GM21576 (cell line): ENCODE results near the gene LCP2.
"Not testable (repeated sequence)": the region's sequence is repeated elsewhere in the genome, so short reads cannot be mapped to it uniquely, and the experiment has no call there.

Source experiments
- ATAC-seq: cut with Tn5 transposase; IDR thresholded peaks from one replicate; pipeline ENCODE4 v1.9.1; 2021; ENCODE audit warnings: mild to moderate bottlenecking, moderate library complexity; ENCODE audit not compliant: unreplicated experiment

The LCP2 gene

DNA sequence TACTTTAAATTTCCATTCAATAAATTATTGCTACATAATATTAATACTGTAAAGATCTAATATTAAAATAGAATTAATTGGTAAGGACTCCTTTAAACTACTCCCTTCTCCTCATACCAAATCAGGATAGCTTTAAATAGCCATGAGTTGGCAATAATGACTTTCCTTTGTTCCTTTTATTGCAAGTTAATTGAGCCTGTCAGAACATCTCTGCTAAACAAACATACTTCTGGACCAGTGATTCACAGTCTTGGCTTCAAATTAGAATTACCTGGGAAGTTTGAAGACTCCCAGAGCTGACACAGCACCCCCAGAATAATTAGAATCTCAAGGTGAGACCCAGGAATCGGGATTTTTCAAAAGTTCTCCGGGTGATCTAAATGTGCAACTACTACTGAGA lies 46.1 kb downstream of the LCP2 start:
- no peak for ATAC-seq

DNA sequence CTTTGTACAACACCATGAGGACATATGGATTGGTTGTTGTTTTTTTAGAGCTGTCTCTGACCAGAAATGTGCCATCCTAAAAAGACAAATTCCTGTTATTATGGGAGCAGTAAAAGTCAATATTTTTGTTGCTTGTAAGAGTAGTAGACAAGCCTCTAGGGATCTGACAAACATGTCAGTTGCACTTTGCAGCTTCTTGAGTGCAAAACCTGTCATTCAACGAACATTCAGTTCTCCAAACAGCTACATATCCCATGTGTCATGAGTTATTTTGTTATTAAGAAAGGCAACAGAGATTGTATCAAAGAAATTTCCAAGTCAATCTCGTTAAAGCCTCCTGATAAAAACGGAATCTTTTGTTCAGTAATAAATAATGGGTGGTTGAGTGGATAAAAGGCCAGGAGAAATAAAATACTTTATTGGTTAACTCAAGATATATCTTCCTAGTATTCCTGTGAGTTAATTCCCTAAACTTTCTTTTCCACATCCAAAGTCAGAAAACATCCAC lies 46.7 kb downstream of the LCP2 start:
- ATAC-seq: no peak

DNA sequence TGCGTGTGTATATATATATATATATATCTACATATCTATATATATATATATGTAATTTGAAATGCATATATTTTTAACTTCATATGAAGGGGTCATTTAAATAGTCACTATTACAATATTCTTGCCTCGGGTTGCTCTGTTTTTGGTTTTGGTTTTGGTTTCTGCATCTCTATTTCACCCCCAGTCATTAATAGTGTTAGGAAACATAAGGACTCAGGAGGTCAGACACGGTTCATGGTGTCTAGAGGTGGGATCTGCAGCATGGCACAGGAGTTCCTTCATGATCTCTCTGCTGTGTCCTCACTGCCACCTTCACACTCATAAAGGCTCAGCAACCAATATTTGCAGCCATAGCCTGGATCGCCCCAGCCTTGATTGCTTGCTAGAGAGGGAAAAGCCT lies 48.2 kb downstream of the LCP2 start:
- no peak for ATAC-seq

DNA sequence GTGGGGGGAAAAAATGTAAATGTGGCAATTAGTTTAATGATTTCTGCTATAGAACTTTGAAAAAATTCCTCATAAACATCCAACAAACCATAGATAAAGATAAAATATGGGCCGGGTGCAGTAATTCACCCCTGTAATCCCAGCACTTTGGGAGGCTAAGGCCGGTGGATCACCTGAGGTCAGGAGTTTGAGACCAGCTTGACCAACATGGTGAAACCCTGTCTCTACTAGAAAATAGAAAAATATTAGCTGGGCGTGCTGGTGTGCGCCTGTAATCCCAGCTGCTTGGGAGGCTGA lies 48.7 kb downstream of the LCP2 start:
- ATAC-seq: not testable (repeated sequence)

DNA sequence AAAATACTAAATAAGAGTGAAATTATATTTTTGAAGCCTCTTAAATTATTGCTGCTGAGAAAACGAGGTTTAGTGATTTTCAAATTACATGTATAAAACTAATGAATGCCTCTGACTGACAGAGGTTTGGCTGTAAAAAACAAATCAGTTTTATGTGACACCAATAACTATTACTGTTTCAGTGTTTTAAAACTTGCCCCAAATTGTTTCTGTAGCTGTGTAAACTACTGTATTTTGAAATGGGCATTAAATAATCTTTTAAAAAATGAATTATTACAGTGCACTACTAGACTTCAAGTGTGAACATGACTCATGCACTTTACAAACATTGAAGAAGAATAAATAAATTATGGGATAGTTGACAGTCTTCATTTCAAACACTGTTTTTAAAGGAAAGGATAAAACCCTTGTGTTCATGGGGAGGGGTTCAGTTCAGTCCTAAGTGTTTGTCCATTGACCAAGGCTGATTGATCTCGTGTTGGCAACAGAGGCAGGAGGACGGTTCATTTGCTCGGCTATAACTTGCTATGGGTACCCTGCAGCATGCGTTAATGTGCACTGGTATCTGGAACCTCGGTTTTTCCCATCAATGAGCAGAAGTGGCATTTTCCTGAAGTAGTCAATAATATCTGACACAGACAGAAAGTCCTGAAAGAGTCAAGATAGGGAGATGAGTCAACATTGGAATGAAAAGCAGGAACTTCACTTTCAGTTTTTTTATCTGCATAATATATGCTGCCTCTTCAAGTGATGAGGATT lies 49.2 kb downstream of the LCP2 start:
- no peak for ATAC-seq

DNA sequence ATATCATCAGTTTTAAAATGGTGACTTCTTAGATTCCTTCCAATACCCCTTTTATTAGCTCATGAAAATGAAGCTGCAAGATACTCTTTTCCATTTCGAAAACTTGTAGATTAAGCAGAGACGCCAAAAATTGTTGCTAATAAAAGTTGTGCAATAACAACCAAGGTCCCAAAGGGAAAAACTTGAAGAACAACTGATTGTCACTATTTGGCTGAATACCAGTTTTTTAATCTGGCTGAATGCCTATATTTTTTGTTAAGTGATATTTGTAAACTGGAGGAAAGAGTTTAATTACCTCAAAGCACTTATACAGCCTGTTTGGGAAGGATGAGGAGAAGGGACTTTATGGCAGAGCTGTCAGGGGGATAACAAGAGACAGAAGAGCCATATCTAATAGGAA lies 50.2 kb downstream of the LCP2 start:
- no peak for ATAC-seq

DNA sequence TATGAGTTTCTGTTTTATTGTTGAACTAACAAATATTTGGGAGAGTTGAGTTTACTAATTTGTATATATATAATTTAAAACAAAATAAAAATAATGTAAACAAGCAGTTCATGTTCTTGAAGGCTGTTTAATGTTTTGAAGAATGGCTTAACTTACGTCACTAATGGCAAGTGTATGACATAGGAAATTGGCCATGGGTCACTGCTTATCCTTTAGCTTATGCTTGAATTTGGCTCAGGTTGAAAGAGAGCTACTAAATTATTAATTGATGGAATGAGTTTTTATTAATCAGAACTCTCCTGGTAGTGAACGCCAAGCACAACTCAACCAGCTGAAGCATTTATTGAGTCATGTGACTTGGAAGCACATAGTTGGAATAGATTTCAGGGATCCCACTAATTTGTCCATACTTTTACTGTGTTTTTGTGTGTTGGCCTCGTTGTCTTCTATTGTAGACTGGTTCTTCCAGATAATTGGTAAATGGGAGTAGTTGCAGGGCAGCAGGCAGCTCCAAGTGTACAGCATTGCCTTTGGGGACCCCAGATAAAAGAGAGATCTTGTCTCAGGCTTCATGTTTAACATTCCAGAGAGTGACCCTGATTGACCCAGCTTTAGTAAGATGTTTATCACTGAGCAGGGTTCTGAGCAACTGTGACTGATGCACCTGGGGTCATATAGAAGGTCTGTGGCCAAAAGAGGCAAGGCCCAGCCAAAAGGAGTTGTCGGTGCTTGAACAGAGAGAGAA lies 51.3 kb downstream of the LCP2 start:
- ATAC-seq: no peak

DNA sequence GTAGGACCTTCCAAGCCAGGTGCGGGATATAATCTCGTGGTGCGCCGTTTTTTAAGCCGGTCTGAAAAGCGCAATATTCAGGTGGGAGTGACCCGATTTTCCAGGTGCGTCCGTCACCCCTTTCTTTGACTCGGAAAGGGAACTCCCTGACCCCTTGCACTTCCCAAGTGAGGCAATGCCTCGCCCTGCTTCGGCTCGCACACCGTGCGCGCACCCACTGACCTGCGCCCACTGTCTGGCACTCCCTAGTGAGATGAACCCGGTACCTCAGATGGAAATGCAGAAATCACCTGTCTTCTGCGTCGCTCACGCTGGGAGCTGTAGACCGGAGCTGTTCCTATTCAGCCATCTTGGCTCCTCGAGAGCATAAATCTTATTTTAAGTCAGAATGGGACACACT lies 52.1 kb downstream of the LCP2 start:
- not testable (repeated sequence) for ATAC-seq

DNA sequence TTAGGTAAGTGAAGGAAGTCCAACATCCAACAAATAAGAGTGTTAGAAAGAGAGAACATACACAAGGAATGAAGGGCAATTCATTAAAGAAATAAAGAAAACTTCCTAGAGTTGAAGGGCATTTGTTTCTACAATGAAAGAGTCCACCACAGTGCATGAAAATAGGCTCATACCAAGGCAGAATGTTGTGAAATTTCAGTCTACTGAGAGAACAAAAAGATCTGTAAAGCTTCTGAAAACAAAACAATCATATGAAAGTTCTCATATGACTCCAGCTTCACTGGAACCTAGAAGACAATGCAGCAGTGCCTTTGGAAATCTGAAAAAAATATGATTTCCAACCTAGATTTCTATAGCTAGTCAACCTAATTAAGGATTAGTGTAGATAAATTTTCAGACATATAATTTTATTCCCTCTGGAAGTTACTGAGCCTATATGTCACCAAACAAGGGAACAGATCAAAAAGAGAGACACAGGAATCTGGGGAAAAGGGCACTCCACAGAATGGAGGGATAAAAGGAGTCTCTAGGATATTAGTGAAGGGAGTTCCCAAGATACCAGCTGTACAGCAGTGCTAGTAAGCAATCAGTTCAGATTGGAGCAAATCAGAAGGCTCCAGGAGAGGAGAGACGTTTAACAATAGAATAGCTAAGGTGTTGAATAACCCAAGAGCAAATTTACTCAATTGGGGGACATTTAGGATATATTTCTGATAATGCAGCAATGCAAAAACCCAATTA lies 59.0 kb downstream of the LCP2 start:
- no peak for ATAC-seq

DNA sequence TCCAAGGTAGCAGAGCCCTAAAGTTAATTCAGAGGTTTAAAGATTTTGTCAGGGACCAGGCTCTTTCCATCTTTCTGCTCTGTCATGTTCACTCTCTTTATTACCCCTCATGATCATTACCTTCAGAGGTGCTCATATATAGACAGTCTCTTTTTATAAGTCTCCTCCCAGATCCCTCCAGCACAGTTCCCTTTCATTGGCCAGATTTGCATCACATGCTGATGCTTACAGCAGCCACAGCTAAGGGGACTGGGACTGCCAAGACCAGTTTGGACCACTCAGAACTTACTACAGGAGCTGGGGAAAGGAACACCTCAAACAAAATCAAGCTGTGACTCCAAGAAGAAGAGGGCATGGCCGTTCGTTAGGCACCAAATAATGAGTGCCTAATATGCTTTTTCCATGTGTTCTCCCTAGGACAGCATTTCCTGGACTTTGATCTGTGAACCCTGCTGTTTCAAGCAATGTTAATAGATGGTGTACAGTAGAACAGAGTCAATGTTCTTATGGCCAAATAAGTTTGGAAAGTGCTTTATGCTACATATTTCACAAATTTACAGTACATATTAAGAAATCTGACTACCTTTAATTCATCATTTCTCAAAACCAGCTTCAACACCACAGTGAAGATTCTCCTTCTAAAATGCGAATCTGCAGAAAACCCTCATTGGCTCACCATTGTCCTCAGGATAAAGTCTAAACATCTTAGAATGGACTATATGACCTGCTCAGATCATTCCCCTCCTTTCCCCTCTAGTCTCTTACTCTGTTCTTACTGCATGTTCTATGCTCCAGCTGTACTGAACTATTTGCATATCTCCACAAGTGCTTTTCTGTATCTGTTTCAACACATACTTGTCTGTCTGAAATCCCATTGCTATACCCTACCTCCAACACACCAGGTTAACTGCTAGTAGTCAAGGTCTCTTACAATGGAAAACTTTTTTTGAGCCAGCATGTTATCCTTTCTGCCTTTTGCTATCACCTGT lies 61.4 kb downstream of the LCP2 start:
- ATAC-seq: no peak

DNA sequence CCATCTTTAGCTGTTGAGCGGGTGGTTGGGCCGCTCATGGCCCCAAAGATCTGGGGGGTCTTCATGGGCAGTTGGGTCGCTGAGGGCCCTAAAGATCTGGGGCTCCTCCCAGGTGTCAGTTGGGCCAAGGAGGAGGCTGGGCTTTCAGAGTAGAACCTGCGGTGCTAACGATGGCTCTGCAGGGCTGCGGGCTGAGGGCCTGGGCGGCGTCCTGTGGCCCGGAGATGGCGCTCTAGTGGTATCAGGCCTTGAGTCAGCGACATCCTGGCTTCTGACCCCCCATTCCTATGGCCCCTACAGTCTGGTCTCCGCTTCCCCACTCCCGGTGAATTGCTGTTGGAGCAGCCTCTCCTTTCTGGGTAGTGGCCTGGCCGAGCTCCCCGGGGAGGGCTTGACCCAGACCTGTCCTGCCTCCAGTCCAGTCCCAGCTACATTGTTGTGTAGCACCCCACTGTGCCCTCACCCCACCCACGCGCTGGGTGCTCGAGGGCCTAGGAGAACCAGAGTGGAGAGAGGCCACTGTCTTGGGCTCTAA lies 64.2 kb downstream of the LCP2 start:
- no peak for ATAC-seq

DNA sequence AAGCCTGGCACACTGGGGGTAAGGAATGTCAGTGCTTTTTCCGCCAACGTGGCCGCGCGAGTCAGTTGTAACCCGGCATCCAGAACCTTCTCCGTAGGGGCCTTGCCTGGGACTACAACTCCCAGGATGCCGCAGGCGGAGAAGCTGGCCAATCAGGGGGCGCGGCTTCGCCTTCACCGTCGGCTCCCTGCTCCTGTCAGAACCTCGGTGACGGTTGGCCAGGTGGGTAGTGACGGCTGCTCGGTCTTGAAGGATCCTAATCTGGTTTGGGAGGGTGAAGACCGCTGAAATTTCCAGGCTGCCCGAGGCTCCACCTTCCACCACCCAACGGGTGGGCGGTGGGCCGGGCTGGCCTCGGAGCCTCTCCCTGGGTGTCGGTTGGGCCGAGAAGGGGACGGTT lies 64.8 kb downstream of the LCP2 start, which contains the start of gene C5orf58:
C5orf58 (plus strand) TSS at position 200 of the 400 bp plus-strand sequence. CDS start 1,992 bp downstream, outside the sequence.
- no peak for ATAC-seq

DNA sequence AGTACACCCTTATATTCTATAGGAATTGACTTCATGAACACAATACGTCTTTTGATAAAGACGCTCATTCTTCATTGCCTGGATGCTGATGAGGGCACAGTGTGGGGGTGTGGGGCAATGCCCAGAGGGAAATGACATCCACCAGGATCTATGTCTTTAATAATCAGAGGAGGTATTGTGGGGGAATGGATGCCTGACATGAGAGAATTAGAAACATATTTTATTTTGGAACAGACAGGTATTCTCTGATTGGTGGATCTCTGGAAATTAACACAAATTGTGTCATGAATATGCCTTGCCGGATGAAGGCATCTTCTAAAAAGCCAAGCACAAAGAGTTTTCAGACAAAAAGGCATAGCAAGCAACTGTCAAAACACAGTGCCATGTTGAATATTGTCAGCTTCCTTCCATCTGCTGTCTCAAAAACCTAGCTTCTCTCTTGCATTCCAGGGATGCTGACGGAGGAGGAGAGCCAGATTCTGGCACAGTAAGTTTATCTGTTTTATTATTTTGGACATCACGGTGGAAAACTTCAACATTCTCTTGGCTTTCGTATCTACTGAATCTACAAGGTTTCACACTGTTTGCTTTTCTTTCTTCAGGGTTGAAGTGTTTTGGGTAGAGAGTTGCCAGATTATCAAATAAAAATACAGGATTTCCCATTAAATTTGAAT lies 68.7 kb downstream of the LCP2 start:
- ATAC-seq: no peak

DNA sequence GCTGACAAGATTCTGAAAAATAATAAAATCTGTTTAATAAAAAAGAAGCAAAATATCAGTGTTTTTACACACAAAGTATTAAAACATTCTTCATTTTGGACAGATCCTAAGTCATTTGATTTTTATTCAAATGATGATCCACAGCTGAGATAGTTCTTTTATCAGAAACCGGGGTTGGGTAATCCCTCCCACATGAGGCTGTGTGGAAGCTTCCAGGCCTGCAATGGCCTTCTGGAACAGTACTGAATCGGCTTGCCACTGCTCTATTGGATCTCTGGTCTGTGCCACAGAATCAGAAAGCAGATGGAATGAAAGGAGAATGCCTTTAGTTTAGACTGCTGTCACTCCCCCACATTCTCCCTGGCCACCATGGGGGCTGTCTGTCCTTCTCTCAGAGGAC lies 70.9 kb downstream of the LCP2 start:
- ATAC-seq: no peak

DNA sequence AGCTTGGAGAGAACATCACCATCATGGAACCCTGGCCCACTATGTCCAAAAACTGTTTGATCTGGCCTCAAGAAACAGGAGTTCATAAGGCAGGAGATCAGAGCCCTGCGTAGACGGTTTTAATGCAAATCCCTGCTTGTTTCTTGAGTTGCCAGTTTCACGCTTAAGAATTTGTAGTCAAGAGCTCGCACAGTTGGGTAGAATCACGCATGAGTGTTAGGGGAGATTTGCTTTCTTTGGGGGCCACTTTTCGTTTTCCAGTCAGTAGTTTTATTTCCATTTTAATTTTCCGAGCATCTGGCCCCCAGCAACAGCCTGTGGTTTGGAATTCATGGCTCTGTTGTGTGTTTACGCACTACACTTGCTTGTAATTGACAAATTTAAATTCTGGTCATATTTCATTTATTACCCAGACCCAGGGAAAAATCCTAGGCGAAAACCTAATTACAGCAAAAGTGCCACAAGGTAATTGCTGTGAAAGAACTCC lies 71.4 kb downstream of the LCP2 start:
- ATAC-seq: no peak

DNA sequence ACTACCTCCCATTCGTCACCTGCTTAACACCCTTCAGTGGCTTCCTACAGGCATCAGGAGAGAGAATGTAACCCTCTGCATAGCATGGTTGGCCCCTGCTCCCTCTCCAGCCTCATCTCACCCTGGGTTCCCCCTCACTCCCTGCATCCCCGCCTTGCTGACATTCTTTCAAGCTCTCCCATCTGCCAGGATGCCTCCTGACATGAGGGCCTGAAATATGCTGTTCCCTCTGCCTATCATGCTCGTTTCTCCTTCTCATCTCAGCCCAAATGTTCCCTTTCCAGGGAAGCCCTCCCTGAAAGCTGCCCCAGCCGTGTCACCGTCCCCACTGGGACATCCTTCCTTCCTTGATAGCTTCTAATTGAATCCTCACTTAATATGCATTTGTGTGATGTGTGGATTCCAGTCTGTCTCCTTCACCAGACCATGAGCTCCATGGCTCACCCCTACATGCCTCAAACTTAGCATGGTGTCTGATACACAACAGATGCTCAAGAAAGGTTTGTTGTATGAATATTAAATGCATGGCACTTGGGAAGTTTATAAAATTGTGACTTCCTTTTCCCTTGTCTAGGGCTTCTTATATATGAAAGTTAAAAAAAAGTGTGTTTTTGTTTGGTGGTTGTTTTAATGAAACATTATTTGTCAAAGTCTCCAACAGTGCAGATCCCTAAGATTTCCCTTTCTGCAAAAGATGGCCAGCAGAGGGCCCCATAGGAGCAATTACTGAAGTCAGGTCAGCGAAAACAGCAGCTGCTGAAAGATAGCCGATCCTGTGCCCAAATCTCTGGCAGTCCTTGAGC lies 72.0 kb downstream of the LCP2 start:
- ATAC-seq: no peak

DNA sequence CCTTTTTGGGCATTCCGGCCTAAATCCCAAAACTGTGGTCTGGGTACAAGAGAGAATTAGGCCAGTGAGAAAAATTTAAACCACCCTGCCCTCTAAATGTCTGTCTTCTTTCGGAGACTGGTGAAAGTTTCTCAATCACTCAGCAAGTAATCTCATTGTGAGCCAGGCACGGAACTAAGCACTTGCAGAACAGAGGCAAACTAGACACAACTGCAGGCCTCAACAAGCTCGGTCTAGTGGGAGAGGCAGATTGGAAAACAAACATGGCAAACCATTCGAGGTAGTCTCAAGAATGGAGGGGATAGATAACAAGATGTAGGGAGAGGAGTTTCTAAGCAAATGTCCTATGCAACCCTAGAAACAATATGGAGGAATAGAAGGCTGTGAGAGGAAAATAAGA lies 73.7 kb downstream of the LCP2 start:
- no peak for ATAC-seq

DNA sequence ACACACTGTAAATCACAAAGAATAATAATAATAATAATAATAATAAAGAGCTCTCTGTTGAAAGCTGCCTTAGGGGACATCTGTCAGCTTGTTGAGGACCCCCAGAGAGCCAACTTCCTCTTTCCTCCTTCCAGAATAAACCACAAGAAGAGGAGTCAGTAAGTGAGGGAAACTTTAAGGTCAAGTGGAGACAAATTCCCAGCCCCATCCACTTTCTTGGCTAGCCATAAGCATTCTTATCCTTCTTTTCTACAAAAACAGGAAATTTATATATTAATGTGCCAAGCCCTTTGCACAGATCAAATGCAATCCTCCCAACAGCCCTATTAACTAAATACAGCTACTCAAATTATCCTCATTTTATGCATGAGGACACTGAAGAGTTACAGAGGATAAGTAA lies 74.2 kb downstream of the LCP2 start:
- no peak for ATAC-seq

DNA sequence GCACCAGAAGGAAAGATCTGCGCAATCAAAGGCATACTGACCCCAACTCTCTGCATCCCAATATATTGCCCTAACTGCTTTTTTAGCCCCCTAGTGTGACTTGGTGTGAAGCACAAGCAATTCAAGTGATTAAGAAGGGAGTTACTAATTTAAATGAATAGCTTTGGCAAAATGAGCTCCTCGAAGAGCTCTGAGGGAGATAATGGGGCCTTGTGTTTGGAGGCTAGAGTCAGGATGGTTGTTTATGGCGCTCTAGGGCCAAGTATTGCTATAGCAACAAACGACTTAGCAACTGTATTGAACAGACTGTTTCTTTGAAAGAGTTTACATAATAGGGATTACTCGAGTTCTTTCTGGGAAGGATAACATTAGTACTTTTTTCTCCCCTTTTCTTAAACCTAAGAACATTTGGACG lies 76.2 kb downstream of the LCP2 start:
- ATAC-seq: no peak
